NCI-H187 treated with DMSO at 0.1 percent for 48 hours (cell line): Measurements from ENCODE around the gene KIAA1671.
"Not testable (repeated sequence)": the region's sequence is repeated elsewhere in the genome, so short reads cannot be mapped to it uniquely, and the experiment has no call there.

ENCODE experiments used
- DNase-seq: peaks from one replicate; lab custom pipeline; 2025; lab: John Stamatoyannopoulos, UW

KIAA1671 gene

GRCh38 chr22:25238058-25238457 is 285.5 kb downstream of the KIAA1671 start:
- DNase-seq: not testable (repeated sequence)
